Loucy (cell line): ENCODE measurements around the gene CELSR2.

Experiments used
- CTCF ChIP-seq: fragments of 200-600 bp; sonication (generic); conservative IDR thresholded peaks from 2 replicates; pipeline ENCODE4 v1.5.1; 2014; ENCODE audit warnings: mild to moderate bottlenecking, antibody characterized with exemption, low read length
- EZH2phosphoT487 ChIP-seq: fragments of 200-600 bp; IDR thresholded peaks from 2 replicates; pipeline ENCODE4 v1.6.1; 2018; ENCODE audit warnings: antibody characterized with exemption, mild to moderate bottlenecking, moderate library complexity, borderline replicate concordance

- no peak for TF ChIP-seq CTCF
- TF ChIP-seq EZH2phosphoT487, result no peak
These were observed 21.2 kb upstream of the CELSR2 start for GRCh38 chr1:109228167-109228566.
